GM12864 (cell line): Measurements from ENCODE around the gene TMOD1.

Experiments used
- DNase-seq: peaks from one replicate; pipeline ENCODE4 v3.0.0-alpha.2; 2011; ENCODE audit warnings: low read depth
- H3K4me3 ChIP-seq: 2 replicates; pipeline ENCODE4 v1.5.1; 2011; ENCODE audit warnings: mild to moderate bottlenecking, low read depth, low read length, control low read depth
- CTCF ChIP-seq: IDR thresholded peaks from 2 replicates; pipeline ENCODE4 v1.5.1; 2011; ENCODE audit warnings: low read depth, mild to moderate bottlenecking, moderate library complexity, low read length, control low read depth, inconsistent platforms; ENCODE audit errors: missing control alignments

The TMOD1 gene

GRCh38 chr9:97534185-97534584 lies 32.7 kb downstream of the TMOD1 start:
- TF ChIP-seq CTCF = no peak
- H3K4me3 ChIP-seq = no peak overlapping the region
- DNase-seq = no peak

- DNase-seq = no peak
- TF ChIP-seq CTCF = no peak
- no peak overlapping the region for H3K4me3 ChIP-seq
These were observed 33.6 kb downstream of the TMOD1 start for GRCh38 chr9:97534961-97535594.

GRCh38 chr9:97535771-97536170 lies 34.3 kb downstream of the TMOD1 start:
- no peak for DNase-seq
- TF ChIP-seq CTCF = no peak
- H3K4me3 ChIP-seq = no peak overlapping the region

- H3K4me3 ChIP-seq = no peak overlapping the region
- DNase-seq = no peak
- no peak for TF ChIP-seq CTCF
These were observed 35.0 kb downstream of the TMOD1 start for GRCh38 chr9:97536480-97536879.

GRCh38 chr9:97543561-97543960 lies 42.1 kb downstream of the TMOD1 start:
- no peak for TF ChIP-seq CTCF
- no peak overlapping the region for H3K4me3 ChIP-seq
- no peak for DNase-seq

- no peak overlapping the region for H3K4me3 ChIP-seq
- no peak for TF ChIP-seq CTCF
These were observed 44.0 kb downstream of the TMOD1 start for GRCh38 chr9:97545486-97545885.

GRCh38 chr9:97547098-97547829 lies 45.8 kb downstream of the TMOD1 start:
- no peak for DNase-seq
- no peak for TF ChIP-seq CTCF
- no peak overlapping the region for H3K4me3 ChIP-seq

More at GRCh38 chr9:97545486-97545885, 44.0 kb downstream of the TMOD1 start:
- DNase-seq = no peak
